H1 (cell line): ENCODE measurements around the gene SEMA7A. TPM values are rescaled to one million over a fixed set of nuclear protein-coding genes. Genes with fewer than 3 reads are reported as not detected.

Experiments used
- ASH2L ChIP-seq: fragments of 200-600, 300-600 bp; sonication (generic); IDR thresholded peaks from one replicate; pipeline ENCODE4 v1.7.1; 2017; ENCODE audit warnings: low read length
- CTCF ChIP-seq, 3 experiments: IDR thresholded peaks; 1 replicate in 2 of 3; 2 replicates in 1 of 3; pipeline versions ENCODE4 v1.5.1 to v1.6.1; 2011; ENCODE audit warnings: low read length in 3 of 3, mild to moderate bottlenecking in 3 of 3, inconsistent platforms in 2 of 3, low read depth in 1 of 3, moderate library complexity in 1 of 3; ENCODE audit not compliant: insufficient read depth in 1 of 3; ENCODE audit errors: control extremely low read depth in 1 of 3
- EGR1 ChIP-seq: IDR thresholded peaks from 2 replicates; pipeline ENCODE4 v1.6.1; 2011; ENCODE audit warnings: low read depth, low read length, borderline replicate concordance
- FOSL1 ChIP-seq: IDR thresholded peaks from 2 replicates; pipeline ENCODE4 v1.6.1; 2011; ENCODE audit warnings: mild to moderate bottlenecking, low read depth, low read length, moderate library complexity; ENCODE audit not compliant: insufficient read depth
- HDAC6 ChIP-seq: IDR thresholded peaks from one replicate; pipeline ENCODE4 v1.7.1; 2012; ENCODE audit warnings: low read depth, mild to moderate bottlenecking, inconsistent platforms, low read length, moderate library complexity
- KDM4A ChIP-seq: IDR thresholded peaks from one replicate; pipeline ENCODE4 v1.7.1; 2012; ENCODE audit warnings: low read depth, mild to moderate bottlenecking, moderate library complexity, low read length, inconsistent platforms; ENCODE audit not compliant: severe bottlenecking
- POLR2A ChIP-seq, 2 experiments: IDR thresholded peaks; 1 replicate in 1 of 2; 2 replicates in 1 of 2; pipeline ENCODE4 v1.6.1; 2011; ENCODE audit warnings: low read depth in 2 of 2, low read length in 2 of 2, mild to moderate bottlenecking in 2 of 2; ENCODE audit errors: control extremely low read depth in 1 of 2
- POLR2AphosphoS5 ChIP-seq: IDR thresholded peaks from 2 replicates; pipeline ENCODE4 v1.6.1; 2011; ENCODE audit warnings: low read depth, low read length
- RAD21 ChIP-seq, 2 experiments: IDR thresholded peaks in 1 of 2; conservative IDR thresholded peaks in 1 of 2; 2 replicates each; pipeline ENCODE4 v1.6.1; 2011; ENCODE audit warnings: low read depth in 2 of 2, low read length in 2 of 2, improper control_type of control experiment in 1 of 2, inconsistent platforms in 1 of 2, mild to moderate bottlenecking in 1 of 2, moderate library complexity in 1 of 2
- RBBP5 ChIP-seq: IDR thresholded peaks from 2 replicates; pipeline ENCODE4 v1.7.1; 2012; ENCODE audit warnings: low read depth, mild to moderate bottlenecking, inconsistent platforms, low read length, moderate library complexity, borderline replicate concordance
- RFX5 ChIP-seq: IDR thresholded peaks from 2 replicates; pipeline ENCODE4 v1.6.1; 2011; ENCODE audit warnings: low read depth, low read length, improper control_type of control experiment, borderline replicate concordance
- SAP30 ChIP-seq: fragments of 300-600 bp; sonication (generic); IDR thresholded peaks from 2 replicates; pipeline ENCODE4 v1.7.1; 2012; ENCODE audit warnings: low read length, moderate library complexity, mild to moderate bottlenecking, inconsistent platforms; ENCODE audit not compliant: insufficient read depth, insufficient replicate concordance
- SIN3A ChIP-seq, 2 experiments: IDR thresholded peaks in 1 of 2; conservative IDR thresholded peaks in 1 of 2; 2 replicates each; pipeline ENCODE4 v1.6.1; 2011 to 2012; ENCODE audit warnings: low read length in 2 of 2, improper control_type of control experiment in 1 of 2, low read depth in 1 of 2, mild to moderate bottlenecking in 1 of 2
- SIRT6 ChIP-seq: IDR thresholded peaks from one replicate; pipeline ENCODE4 v1.7.1; 2012; ENCODE audit warnings: low read length, inconsistent platforms
- SP1 ChIP-seq: IDR thresholded peaks from 2 replicates; pipeline ENCODE4 v1.6.1; 2011; ENCODE audit warnings: low read depth, low read length
- SP4 ChIP-seq: IDR thresholded peaks from 2 replicates; pipeline ENCODE4 v1.6.1; 2012; ENCODE audit warnings: low read length, inconsistent platforms
- SUZ12 ChIP-seq: fragments of 200-600 bp; sonication (generic); IDR thresholded peaks from 2 replicates; pipeline ENCODE4 v1.6.1; 2012; ENCODE audit warnings: mild to moderate bottlenecking, inconsistent platforms, low read length, moderate library complexity, mixed read lengths
- TBP ChIP-seq: IDR thresholded peaks from 2 replicates; pipeline ENCODE4 v1.6.1; 2011; ENCODE audit warnings: low read depth, low read length, improper control_type of control experiment
- YY1 ChIP-seq: IDR thresholded peaks from 2 replicates; pipeline ENCODE4 v1.6.1; 2011; ENCODE audit warnings: low read depth, mild to moderate bottlenecking, low read length
- polyA plus RNA-seq, 7 experiments: library from polyadenylated mRNA; depleted of rRNA in 3 of 7; stranded (reverse) in 5 of 7; unstranded in 2 of 7; fragments of >200 nt in 5 of 7; fragments of 200-250 nt in 2 of 7; gene quantifications; 1 replicate in 5 of 7; 2 replicates in 1 of 7; 4 replicates in 1 of 7; pipeline versions ENCODE4 v1.2.1 to v1.2.3, GENCODE V29; 2011 to 2013; ENCODE audit warnings: missing spikeins in 2 of 7, mixed read lengths in 2 of 7
- total RNA-seq: library from RNA; stranded (reverse); fragmentation: NEBNext Ultra II Directional; extraction: Animal tissue kit (Norgen Biotek cat#: 25700); gene quantifications from 2 replicates; pipeline ENCODE4 v1.2.1, GENCODE V29; 2021
- TF ChIP-seq, protein P1 (sequence below): IDR thresholded peaks from 2 replicates; pipeline ENCODE4 v1.6.1; 2012; ENCODE audit warnings: inconsistent platforms

The SEMA7A gene
- total and polyA plus RNA-seq, 2 of the 8 experiments (the other 6 are each of a cell fraction or from before 2014, with no cell fraction given), result 10.7 to 15.0 TPM

DNA sequence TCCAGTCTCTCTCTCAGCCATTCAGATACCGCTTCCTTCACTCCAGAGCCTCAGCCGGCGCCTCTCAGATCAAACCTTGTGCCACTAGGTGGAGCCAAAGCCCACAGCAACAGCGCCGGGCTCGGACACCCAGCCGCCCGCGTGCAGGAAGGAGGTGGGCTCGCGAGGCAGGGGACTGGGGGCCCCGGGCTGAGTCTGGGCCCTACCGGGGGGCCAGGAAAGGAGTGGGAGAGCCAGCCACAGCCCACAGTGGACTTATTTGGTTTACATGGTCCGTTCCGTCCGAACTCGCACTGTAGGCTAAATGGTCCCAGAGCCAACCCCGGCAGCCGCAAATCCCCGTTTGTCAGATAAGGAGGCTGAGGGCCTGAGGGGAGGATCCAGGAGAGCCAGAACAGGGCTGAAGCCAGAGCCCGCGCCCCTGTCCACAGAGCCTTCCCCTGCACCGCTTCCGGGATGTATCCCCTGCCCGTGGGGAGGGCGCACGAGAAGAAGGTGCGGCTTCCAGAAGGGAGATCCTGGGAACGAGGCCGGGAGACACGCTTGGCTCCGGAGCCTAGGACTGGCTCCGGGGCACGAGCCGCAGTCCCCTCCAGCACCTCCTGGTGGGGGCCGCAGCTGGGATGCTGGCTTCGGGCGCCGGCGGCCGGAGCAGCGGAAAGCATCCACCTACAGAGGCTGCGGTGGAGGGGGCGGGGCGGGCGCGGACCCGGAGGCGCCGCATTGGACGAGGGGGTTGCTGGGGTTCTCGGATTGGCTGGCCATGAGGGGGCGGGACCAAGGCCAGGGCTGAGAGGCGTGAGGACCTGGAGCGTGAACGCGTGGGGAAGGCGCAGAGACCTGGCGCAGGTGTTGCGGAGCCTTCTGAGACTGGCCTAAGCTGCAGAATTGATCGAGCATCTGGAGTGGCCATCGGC, 59.8 kb downstream of the SEMA7A start (continued):
- no peak for TF ChIP-seq HDAC6
- no peak for TF ChIP-seq ASH2L
- TF ChIP-seq SIRT6, result no peak
- peak in 1 of 2 experiments; percentile 57; a peak in 1 of 4 replicates for TF ChIP-seq SIN3A (conservative IDR thresholded peaks at IDR 0.05 in 1 of 2, IDR thresholded peaks at IDR 0.05 in 1 of 2; ENCODE audit: low read depth in 1 of 2, low read length in 2 of 2)
- TF ChIP-seq TBP, result no peak
- TF ChIP-seq, protein P1, sequence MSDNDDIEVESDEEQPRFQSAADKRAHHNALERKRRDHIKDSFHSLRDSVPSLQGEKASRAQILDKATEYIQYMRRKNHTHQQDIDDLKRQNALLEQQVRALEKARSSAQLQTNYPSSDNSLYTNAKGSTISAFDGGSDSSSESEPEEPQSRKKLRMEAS, result peak; percentile 89
- TF ChIP-seq SP1, result peak; percentile 72
- peak; percentile 96 for TF ChIP-seq KDM4A
- peak; percentile 92 to 94 for TF ChIP-seq RAD21 (IDR thresholded peaks at IDR 0.05 in 1 of 2, conservative IDR thresholded peaks at IDR 0.05 in 1 of 2; ENCODE audit: low read depth in 2 of 2, low read length in 2 of 2)
- TF ChIP-seq SAP30, result no peak
- TF ChIP-seq SUZ12, result no peak
- TF ChIP-seq RBBP5, result peak; percentile 47; the same call in 1 of the 2 replicates
- TF ChIP-seq FOSL1, result no peak
- TF ChIP-seq CTCF (IDR thresholded peaks at IDR 0.05; ENCODE audit: control extremely low read depth in 1 of 3, insufficient read depth in 1 of 3, low read depth in 1 of 3, low read length in 3 of 3), result peak; percentile 85 to 93 (median 90)
- TF ChIP-seq SP4, result no peak
- TF ChIP-seq EGR1, result no peak
- TF ChIP-seq POLR2A (IDR thresholded peaks at IDR 0.05; ENCODE audit: control extremely low read depth in 1 of 2, low read depth in 2 of 2, low read length in 2 of 2), result peak in 1 of 2 experiments; percentile 44; a peak in 1 of 3 replicates
- TF ChIP-seq POLR2AphosphoS5, result 0 out of 2 replicates have a peak, but pooled peaks have one; percentile 47
- TF ChIP-seq YY1, result no peak
- TF ChIP-seq RFX5, result peak; percentile 54; the same call in 1 of the 2 replicates
